Thymus (tissue), 11 donors: ENCODE measurements around the gene C10orf62. TPM values are rescaled to one million over a fixed set of nuclear protein-coding genes. Genes with fewer than 3 reads are reported as not detected.

ENCODE experiments used
- DNase-seq, 9 donors: peaks; one replicate each; pipeline ENCODE4 v3.0.0-alpha.2; 2013; ENCODE audit warnings: low spot score in 9 of 9, low read depth in 6 of 9, missing footprints in 1 of 9
- H3K27ac ChIP-seq, 2 donors: one replicate each; pipeline ENCODE4 v1.5.1; 2013; ENCODE audit warnings: control low read depth in 1 of 2, low read depth in 1 of 2, low read length in 1 of 2, mild to moderate bottlenecking in 1 of 2, moderate library complexity in 1 of 2
- H3K27me3 ChIP-seq, 2 donors: one replicate each; pipeline ENCODE4 v1.5.1; 2013; ENCODE audit warnings: low read length in 1 of 2; ENCODE audit not compliant: control insufficient read depth in 2 of 2, insufficient read depth in 1 of 2
- H3K36me3 ChIP-seq, 2 donors: one replicate each; pipeline ENCODE4 v1.5.1; 2013; ENCODE audit warnings: low read length in 1 of 2, mild to moderate bottlenecking in 1 of 2, moderate library complexity in 1 of 2; ENCODE audit not compliant: control insufficient read depth in 2 of 2, insufficient read depth in 2 of 2
- H3K4me1 ChIP-seq, 2 donors: one replicate each; pipeline ENCODE4 v1.5.1; 2013; ENCODE audit warnings: low read length in 2 of 2; ENCODE audit not compliant: control insufficient read depth in 2 of 2, insufficient read depth in 2 of 2
- H3K4me3 ChIP-seq, 2 donors: one replicate each; pipeline ENCODE4 v1.5.1; 2013; ENCODE audit warnings: low read length in 2 of 2, control low read depth in 1 of 2, mild to moderate bottlenecking in 1 of 2
- H3K9me3 ChIP-seq, 2 donors: one replicate each; pipeline ENCODE4 v1.5.1; 2013; ENCODE audit warnings: low read length in 1 of 2, mild to moderate bottlenecking in 1 of 2; ENCODE audit not compliant: control insufficient read depth in 2 of 2, insufficient read depth in 1 of 2
- WGBS: extraction: QIAGEN DNeasy Blood & Tissue Kit; methylation state at CpG from one replicate; pipeline ENCODE4 v1.1.7; 2013; 5-methylcytosine and 5-hydroxymethylcytosine counted together
- polyA plus RNA-seq: library from polyadenylated mRNA; stranded (reverse); fragments of 200-250 nt; gene quantifications from one replicate; pipeline ENCODE4 v1.2.3, GENCODE V29; 2013
- total RNA-seq: library from RNA; stranded (reverse); fragments of 120-200 nt; gene quantifications from one replicate; pipeline ENCODE4 v1.2.4, GENCODE V29; 2013
- donor health status: healthy.

Gene C10orf62
- total and polyA plus RNA-seq, 2 donors: not detected

DNA sequence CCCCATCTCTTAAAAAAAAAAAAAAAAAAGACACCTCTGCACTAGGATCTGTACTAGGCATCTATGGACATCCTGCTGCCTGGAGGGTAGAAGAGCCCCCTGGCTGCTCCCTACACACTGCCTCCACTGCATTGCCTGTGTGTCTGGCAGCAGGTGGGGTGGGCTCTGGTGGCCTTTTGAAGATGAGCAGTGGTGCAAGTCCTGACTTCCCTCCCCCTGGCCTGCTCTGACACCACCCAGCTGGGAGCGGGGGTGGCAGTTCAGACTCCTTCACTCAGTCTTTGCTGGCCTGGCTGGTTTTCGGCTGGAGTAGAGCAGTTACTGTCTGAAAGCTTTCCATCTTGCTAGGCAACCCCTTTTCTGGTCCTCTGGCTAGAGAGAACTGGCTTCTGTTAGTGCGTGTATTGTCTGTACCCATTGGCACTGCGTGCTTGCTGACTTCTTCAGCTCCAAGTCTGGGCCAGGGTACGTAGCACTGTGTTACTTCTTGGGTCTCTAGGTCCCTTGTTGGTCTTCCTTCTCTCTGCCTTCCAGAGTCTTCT is 17.6 kb downstream of the C10orf62 start:
- no peaks in the 10 kb centered on the region for H3K4me1 ChIP-seq
- H3K27me3 ChIP-seq: no peaks in the 10 kb centered on the region
- DNase-seq: no peak
- H3K27ac ChIP-seq: no peak overlapping the region
- WGBS: 97% methylated on average over 5 of the region's 5 CpGs
- H3K9me3 ChIP-seq: no peaks in the 10 kb centered on the region
- no peaks in the 10 kb centered on the region for H3K36me3 ChIP-seq
- H3K4me3 ChIP-seq: no peak overlapping the region

GRCh38 chr10:97608991-97609561 is 19.6 kb downstream of the C10orf62 start:
- no peak for DNase-seq
- Histone ChIP-seq H3K27ac (no peak overlapping the region), H3K36me3 (no peaks in the 10 kb centered on the region), H3K4me3 (no peak overlapping the region), H3K27me3 (no peaks in the 10 kb centered on the region), H3K4me1 (no peaks in the 10 kb centered on the region), H3K9me3 (no peaks in the 10 kb centered on the region)
- WGBS: 95% methylated on average over 13 of the region's 13 CpGs

DNA sequence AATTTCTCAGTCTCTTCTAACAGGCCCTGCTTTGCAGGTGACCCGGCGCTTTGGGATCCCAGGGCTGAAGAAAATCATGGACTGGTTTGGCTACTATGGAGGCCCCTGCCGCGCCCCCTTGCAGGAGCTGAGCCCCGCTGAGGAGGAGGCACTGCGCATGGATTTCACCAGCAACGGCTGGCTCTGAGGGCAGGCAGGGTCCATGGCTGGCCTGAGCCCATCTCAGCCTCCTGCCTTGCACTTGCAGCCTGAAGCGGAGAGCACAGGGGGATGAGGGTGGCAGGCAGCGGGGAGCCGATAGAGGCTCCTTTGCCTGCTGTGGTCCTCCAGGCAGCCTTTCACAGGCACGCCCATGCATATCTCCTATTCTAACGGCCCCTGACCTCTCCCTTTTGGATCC is 22.0 kb downstream of the C10orf62 start:
- WGBS: 97% methylated on average over 12 of the region's 12 CpGs
- Histone ChIP-seq H3K36me3 (no peaks in the 10 kb centered on the region), H3K4me1 (no peaks in the 10 kb centered on the region), H3K9me3 (no peaks in the 10 kb centered on the region), H3K27me3 (no peaks in the 10 kb centered on the region), H3K4me3 (no peak overlapping the region), H3K27ac (no peak overlapping the region)
- no peak for DNase-seq

GRCh38 chr10:97612386-97612785 is 22.9 kb downstream of the C10orf62 start:
- H3K27ac ChIP-seq: no peak overlapping the region
- no peaks in the 10 kb centered on the region for H3K36me3 ChIP-seq

GRCh38 chr10:97618285-97618684 is 28.8 kb downstream of the C10orf62 start:
- no peak overlapping the region for H3K4me3 ChIP-seq
- WGBS: 96% methylated on average over 4 of the region's 4 CpGs
- H3K27ac ChIP-seq: no peak overlapping the region
- no peaks in the 10 kb centered on the region for H3K27me3 ChIP-seq
- no peaks in the 10 kb centered on the region for H3K36me3 ChIP-seq
- no peaks in the 10 kb centered on the region for H3K4me1 ChIP-seq
- no peaks in the 10 kb centered on the region for H3K9me3 ChIP-seq
- no peak for DNase-seq

More at GRCh38 chr10:97612386-97612785, 22.9 kb downstream of the C10orf62 start:
- 85% methylated on average over 2 of the region's 2 CpGs for WGBS
- Histone ChIP-seq H3K9me3 (no peaks in the 10 kb centered on the region), H3K4me3 (no peak overlapping the region), H3K4me1 (no peaks in the 10 kb centered on the region), H3K27me3 (no peaks in the 10 kb centered on the region)
- DNase-seq: no peak

DNA sequence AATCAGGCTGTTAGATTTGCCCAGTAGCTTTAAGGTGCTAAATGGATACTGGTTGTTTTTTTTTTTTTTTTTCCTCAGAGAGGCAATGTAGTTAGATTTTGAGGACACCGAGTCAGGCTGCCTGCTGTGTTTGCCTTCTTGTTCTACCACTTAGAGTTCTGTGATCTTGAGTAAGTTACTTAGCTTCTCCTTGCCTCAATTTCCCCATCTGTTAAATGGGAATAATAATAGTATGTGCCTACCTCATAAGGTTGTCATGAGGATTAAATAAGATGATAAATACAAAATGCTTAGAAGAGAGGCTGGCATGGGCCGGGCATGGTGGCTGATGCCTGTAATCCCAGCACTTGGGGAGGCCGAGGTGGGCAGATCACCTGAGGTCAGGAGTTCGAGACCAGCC is 29.2 kb downstream of the C10orf62 start:
- Histone ChIP-seq H3K27ac (no peak overlapping the region), H3K4me1 (no peaks in the 10 kb centered on the region), H3K36me3 (no peaks in the 10 kb centered on the region), H3K9me3 (no peaks in the 10 kb centered on the region), H3K4me3 (no peak overlapping the region), H3K27me3 (no peaks in the 10 kb centered on the region)
- WGBS: 98% methylated on average over 4 of the region's 4 CpGs
- DNase-seq: no peak

DNA sequence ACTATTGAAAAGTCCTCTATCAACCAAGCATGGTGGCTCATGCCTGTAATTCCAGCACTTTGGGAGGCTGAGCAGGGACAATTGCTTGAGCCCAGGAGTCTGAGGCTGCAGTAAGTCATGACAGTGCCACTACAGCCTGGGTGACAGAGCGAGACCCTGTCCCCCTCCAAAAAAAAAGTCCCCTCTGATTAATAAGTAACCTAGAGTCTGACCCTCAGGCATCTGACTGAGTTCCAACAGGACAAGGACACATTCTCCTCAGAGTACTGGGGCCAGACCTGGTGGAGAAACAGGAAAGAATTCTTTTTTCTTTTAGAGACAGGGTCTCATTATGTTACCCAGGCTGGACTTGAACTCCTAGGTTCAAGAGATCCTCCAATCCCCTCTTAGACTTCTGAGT is 33.8 kb downstream of the C10orf62 start:
- Histone ChIP-seq H3K4me1 (no peaks in the 10 kb centered on the region), H3K36me3 (no peaks in the 10 kb centered on the region), H3K27me3 (no peaks in the 10 kb centered on the region), H3K4me3 (no peak overlapping the region), H3K27ac (no peak overlapping the region), H3K9me3 (no peaks in the 10 kb centered on the region)
- WGBS: 97% methylated on average over 1 of the region's 1 CpG
- no peak for DNase-seq

DNA sequence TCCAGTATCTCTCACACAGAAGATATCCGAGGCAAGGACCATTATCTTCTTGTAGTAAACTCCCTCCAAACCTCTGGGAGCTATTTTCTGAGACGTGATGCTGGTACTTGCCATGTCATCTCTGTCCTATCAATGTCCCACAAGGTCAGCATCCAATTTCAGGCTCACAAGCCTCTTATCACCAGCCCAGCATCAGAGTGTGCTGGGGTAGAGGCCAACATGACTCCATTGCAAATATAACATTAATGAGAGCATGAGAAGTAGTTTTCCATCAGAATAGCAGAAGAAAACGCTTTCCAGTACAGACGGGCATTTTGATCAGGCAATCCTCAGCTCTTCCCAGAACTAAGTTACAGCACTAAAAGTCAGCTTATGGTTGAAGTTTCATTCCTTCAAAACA is 38.2 kb downstream of the C10orf62 start:
- DNase-seq: no peak
- no peaks in the 10 kb centered on the region for H3K36me3 ChIP-seq
- 98% methylated on average over 4 of the region's 4 CpGs for whole genome bisulfite sequencing
- no peak overlapping the region for H3K4me3 ChIP-seq
- H3K9me3 ChIP-seq: peaks cover 0 to under 1% of the 10 kb centered on the region in 2 donors
- H3K4me1 ChIP-seq: peaks cover 2% of the 10 kb centered on the region in 2 donors
- H3K27ac ChIP-seq: no peak overlapping the region
- peaks cover 0 to under 1% of the 10 kb centered on the region in 2 donors for H3K27me3 ChIP-seq

DNA sequence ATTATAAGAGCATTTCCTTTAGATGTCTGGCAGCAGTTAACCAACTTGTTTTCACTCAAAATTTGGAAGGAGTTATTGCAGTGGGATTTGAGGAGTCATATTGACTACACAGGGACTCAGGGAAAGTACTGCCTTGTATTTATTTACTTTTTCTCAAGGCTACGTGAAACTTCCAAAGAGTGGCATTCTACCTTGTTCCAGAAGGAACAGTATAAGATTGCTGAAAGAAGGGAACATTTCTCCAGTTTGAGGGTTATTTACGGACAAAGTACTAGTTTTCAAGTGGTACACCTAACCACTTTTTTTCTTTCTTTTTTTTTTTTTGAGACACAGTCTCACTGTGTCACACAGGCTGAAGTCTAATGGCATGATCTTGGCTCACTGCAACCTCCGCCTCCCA is 38.7 kb downstream of the C10orf62 start:
- Histone ChIP-seq H3K36me3 (no peaks in the 10 kb centered on the region), H3K27me3 (peaks cover 0 to 6% of the 10 kb centered on the region in 2 donors), H3K27ac (no peak overlapping the region), H3K4me3 (no peak overlapping the region), H3K9me3 (peaks cover 0 to 5% of the 10 kb centered on the region in 2 donors), H3K4me1 (peaks cover 2 to 7% of the 10 kb centered on the region in 2 donors)
- no peak for DNase-seq
- 99% methylated on average over 3 of the region's 3 CpGs for WGBS
